ENCODE results near the gene SERPINB8. TPM values are rescaled to one million over a fixed set of nuclear protein-coding genes. Genes with fewer than 3 reads are reported as not detected.
A peak's percentile ranks its signal among the peaks of the same experiment; 100 is the strongest.

Gene SERPINB8
- total RNA-seq, 1 donor from 2014 or later = 1.3 TPM

DNA sequence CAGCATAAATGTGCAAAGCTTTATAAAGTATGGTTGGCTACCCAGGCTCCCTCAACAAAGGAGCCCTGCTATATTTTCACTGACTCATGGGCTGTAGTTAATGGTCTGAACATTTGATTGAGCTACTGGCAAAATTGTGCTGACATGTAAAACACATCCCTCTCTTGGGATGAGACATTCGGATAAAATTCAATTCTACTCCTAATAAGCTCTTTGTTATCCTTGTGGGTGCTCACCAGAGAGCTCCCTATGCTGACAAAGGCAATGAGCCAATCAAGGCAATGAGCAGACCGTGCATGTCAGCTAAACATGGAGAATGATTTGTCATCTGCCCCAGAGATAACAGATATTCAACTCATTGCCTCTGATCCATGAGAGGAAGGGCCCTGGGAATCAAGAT lies 27.7 kb downstream of the SERPINB8 start:
- intact Hi-C loops (cut with micrococcal nuclease) = no loop called here
- ATAC-seq (no peak), DNase-seq (no peak)

DNA sequence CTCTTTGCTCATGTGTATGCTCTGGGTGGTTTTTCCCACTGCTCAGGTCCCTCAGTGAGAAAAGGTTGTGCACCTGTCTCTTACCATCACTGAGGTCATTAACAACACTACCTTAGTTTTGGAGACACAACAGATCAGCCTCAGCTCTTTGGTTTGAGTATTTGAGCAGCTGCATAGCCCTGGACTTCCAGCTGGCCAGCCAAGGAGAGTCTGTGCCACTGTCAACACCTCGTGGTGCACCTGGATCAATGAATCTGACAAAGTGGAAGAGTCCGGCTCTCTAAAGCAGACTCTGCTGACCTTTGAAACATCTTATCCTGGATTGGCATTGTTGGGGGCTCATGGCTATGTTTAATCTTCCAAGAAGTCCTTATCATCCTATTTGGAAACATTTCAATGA lies 30.0 kb downstream of the SERPINB8 start:
- ATAC-seq (no peak), DNase-seq (no peak)
- intact Hi-C loops (cut with micrococcal nuclease) = no loop called here

DNA sequence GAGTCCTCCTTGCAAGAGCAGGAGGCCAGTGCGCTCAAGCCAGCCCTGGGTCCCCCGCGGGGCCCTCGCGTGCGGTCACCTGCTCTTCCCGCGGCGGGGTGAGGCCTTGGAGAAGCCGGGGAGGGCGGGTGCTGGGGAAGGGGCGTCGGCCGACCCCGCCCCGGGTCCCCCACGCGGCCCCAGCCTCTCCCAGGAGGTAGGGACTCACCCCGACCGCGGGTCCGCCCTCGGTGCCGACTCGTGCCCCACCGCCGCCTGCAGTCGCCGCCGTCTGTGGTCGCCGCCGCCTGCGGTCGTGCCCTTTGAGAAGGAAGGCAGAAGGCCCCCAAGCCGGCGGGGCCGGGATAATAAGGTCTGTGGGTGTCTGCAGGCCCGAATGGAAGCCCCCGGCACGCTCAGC lies 32.7 kb downstream of the SERPINB8 start:
- no peak for DNase-seq
- ATAC-seq = no peak

DNA sequence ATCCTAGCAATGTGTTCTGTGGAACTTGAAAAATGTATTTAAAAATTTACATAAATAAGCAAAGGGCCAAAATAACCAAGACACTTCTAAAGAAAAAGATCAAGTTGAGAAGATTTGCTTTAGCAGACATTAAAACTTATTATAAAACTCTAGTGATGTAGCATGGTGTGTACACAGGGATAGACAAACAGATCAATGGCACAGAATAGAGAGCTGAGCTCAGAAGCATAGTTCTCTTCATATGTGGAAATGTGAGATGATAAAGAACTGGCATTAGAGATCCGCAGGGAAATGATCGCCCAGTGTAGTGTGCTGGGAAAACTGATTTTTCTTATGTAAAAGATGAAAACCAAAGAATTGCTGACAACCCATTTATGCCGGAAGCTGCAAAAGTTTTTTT lies 39.4 kb downstream of the SERPINB8 start:
- no peak for ATAC-seq
- DNase-seq = no peak
- intact Hi-C loops (cut with micrococcal nuclease) = no loop called here

More for the DNA sequence above, 32.7 kb downstream of the SERPINB8 start:
- intact Hi-C loops (cut with micrococcal nuclease) = no loop called here

DNA sequence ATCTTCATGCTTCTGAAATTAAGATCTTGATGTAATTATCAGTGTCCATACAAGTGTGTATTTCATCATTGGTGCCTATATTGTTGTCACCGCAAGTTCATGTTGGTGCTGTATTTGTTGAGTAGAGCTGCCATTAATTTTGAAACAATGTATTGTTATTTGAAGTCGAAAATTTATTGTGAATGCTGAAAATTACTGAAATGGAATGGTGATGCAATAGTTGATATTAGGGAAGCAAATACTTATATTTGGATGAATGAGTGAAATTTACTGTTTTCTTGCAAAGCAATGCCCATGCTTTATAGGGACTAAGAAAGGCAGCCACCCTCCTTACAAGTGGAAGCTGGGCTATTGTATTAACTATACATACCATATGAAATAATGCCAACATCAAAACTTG lies 41.6 kb downstream of the SERPINB8 start:
- ATAC-seq (no peak), DNase-seq (no peak)
- intact Hi-C loops (cut with micrococcal nuclease) = no loop called here

DNA sequence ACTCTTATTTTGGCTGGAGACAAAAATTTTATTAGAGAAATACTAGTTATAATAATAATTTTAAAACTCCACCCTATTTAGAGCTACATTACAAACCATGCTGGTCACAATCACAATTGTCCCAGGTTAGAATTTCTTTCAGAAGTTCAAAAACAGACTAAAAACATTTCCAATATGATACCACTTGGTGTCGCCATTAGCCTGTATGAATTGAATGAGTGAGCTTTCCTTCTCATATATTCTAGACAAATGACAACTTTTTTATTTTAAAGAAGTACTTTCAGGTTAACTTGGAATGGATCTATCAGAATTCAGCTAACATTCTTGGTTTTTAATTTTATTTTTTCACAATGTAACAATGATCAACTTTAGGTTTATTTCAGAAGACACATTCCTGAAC lies 48.0 kb downstream of the SERPINB8 start:
- intact Hi-C loops (cut with micrococcal nuclease) = no loop called here
- ATAC-seq (no peak), DNase-seq (no peak)

DNA sequence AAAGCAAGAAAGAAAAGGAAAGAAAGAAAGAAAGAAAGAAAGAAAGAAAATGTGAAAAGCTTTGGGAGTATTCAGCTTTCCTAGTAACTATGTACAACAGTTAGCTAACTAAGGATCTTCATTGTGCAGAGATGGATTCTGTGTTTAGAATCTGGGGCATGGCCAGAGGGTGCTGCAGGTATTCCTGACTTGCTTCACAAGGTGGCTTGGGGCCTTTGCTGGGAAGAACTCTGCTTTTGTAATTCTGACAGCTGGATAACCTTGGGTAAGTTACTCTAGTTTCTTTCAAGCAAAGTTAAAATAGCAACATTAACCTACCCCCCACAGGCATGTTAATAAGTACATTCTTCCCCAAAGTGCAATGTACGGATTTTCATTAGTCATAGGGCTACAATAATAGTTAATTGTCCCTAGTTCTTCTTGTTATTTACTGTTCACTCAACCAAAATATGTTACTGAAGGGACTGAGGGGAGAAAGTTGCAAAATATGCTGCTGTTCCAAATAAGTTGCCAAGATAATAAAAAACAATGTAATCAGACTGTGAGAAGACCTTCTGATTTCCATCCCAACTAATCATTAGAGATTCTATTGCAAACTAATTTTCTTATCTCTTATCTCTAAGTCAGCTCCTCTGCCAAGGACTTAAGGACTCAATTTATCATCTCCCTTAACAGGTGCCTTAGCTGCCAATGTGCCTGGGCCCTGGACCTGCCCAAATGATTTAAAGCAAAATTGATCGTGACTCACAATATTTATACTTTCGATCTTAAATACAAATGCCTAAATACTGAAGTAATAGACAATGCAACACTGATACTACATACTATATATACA lies 50.3 kb downstream of the SERPINB8 start:
- no peak for DNase-seq
- ATAC-seq = no peak
- intact Hi-C loops (cut with micrococcal nuclease) = no loop called here

DNA sequence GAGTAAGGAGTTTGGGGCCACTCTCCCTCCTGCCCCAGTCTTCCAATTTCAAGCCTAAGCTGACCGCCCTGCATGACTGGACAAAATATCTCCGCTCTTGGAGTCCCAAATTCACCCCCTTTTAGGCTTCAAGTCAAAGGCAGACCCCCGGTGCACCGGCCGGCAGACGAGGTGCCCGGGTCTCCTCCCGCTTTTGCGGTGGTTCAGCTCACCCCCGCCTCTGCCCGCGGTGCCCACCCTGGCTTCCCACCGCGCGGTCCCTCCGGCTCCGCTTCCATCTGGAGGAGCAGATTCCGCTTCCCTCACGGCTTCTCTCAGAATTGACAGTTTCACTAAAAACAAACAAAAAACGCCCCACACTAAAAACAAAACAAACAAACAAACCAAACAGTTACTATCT lies 56.5 kb downstream of the SERPINB8 start:
- no peak for ATAC-seq
- intact Hi-C loops (cut with micrococcal nuclease) = no loop called here
- no peak for DNase-seq

DNA sequence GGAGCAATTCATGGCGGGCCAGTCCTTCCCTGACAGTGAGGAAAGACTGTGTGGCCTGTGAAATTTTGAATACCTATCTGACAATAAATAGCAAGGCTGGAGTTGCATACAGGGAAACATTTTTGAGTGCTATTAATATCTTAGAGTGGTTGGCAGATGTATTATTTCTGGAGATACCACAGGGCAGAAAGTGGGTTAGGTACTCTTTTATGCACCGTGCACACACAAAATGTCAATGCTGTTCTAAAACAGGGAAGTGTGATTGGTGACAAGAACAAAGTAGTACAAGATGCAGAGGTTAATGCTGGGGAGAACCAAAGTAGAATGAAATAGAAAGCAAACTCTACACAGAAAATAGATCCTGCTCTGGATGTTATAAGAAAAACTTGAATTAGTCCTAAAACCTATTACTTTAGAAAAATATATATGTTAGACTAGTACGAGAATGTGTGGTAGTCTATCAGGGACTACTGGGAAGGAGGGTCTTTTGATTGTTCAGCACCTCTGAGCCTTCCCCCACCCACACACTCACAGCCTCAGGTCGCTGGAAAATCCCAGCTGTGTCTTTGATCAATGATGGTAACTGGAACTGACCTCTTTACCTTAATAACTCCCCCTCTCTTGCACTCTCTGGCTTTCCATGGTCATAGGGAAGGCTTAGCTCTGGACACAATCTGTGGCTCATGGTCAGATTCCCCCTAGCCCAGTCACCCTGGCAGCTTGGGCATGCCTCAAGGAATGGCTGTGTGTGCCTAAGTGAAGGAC lies 58.2 kb downstream of the SERPINB8 start:
- ATAC-seq (peak; percentile 91), DNase-seq (no peak)
- intact Hi-C loops (cut with micrococcal nuclease) = no loop called here

DNA sequence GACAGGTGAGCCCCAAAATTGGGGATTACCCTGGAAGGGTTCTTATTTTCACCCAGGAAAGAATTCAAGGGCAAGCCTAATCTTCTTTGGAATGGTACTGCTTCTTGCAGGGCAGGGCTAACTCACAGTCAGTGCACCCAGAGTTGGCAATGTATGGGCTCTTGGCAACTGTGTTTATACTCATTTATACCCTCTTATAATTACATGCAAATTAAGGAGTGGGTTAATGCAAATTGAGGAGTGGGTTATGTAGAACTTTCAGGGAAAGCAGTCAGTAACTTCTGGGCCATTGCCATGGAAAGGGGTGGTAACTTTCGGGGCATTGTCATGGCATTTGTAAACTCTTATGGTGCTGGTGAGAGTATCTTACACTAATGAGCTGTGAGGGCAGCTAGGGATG lies 59.2 kb downstream of the SERPINB8 start:
- no peak for DNase-seq
- intact Hi-C loops (cut with micrococcal nuclease) = no loop called here
- no peak for ATAC-seq

DNA sequence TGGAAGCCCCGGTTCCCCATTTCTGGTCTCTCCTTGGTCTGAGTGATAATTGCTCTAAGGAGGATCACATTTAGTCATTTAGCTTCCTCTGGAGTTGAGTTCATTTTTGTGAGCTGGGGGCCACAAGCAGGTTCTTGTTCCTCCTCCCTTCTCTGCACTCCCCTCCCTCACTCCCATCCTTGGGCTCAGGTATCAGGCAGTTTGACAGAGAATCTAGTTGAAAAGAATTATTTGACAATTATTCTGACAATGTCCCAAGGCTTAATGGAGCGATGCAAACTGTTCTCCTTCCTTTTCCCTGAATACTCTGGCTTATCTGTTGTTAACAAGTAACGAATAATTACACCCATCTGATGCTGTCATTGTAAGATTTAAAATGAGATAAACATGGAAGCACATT lies 61.5 kb downstream of the SERPINB8 start:
- DNase-seq = no peak
- ATAC-seq = no peak
- intact Hi-C loops (cut with micrococcal nuclease) = no loop called here

DNA sequence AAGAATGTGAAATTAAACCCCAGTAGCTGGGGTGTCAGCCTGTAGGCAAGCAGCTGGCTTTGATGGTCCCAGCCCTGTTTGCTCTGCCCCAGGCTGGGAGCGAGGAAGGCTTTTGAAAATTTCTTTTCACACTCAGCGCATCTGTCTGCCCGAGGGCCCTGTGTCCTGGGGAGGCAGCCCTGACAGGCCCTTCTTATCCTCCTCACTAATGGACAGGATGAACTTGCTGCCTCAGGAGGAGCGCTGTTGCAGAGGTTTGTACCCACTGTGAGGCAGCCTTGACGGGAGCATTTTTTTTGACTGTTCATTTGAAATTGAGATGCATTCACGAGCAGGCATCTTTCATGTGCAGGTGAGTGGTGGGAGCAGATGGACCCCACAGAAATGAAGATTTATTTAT lies 62.4 kb downstream of the SERPINB8 start:
- DNase-seq (no peak), ATAC-seq (no peak)
- intact Hi-C loops (cut with micrococcal nuclease) = no loop called here

DNA sequence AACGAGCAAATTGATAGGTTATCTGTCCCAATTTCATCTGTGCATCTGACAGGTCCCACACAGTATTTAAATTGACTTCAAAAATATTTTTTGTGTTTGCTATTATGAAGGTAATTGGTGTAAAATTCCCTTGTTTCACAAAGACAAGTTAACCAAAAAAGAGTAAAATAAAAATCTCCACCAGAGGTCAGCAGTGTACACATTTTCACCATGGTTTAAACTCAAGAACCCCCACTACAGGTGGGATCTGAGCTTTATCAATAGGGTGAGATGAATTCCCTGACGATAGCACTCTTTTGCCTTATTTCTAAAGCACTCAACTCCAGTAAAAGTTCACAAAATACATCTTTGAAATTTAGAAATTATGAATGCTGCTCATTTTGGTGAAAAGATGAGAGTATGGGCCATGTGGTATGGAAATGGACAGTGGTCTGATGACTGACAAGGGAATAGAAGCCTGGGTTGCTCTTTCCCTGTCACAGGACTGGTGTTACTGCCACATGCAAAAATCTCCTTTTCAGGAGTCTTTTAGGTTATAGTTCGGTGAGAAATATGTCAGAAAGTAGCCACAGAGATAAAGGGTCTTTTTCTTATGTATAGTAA lies 68.0 kb downstream of the SERPINB8 start:
- ATAC-seq (no peak), DNase-seq (no peak)
- intact Hi-C loops (cut with micrococcal nuclease) = no loop called here

Other genes starting within 250 kb of the SERPINB8 start
- not detected for gene SERPINB7, start 194.7 kb upstream of the SERPINB8 start, total RNA-seq
- gene SERPINB2, start 82.4 kb upstream of the SERPINB8 start, total RNA-seq = not detected
- not detected for gene SERPINB10, start 62.1 kb upstream of the SERPINB8 start, total RNA-seq
- 1.2 TPM for gene HMSD, start 20.8 kb upstream of the SERPINB8 start, total RNA-seq
- not detected for gene LINC00305, start 179.0 kb downstream of the SERPINB8 start, total RNA-seq